HUES48 (cell line): Measurements from ENCODE around the gene SNRK.

Source experiments
- H3K27ac ChIP-seq: one replicate; pipeline ENCODE4 v1.7.0; 2013; ENCODE audit warnings: low read depth, low read length, inconsistent platforms
- H3K27me3 ChIP-seq: 2 replicates; pipeline ENCODE4 v1.6.1; 2013; ENCODE audit warnings: mild to moderate bottlenecking, low read length; ENCODE audit not compliant: control insufficient read depth, insufficient read depth
- H3K36me3 ChIP-seq: 2 replicates; pipeline ENCODE4 v1.6.1; 2013; ENCODE audit warnings: low read length; ENCODE audit not compliant: control insufficient read depth, insufficient read depth
- H3K4me1 ChIP-seq: 2 replicates; pipeline ENCODE4 v1.6.1; 2013; ENCODE audit warnings: mild to moderate bottlenecking, low read length; ENCODE audit not compliant: control insufficient read depth, insufficient read depth
- H3K4me3 ChIP-seq: 2 replicates; pipeline ENCODE4 v1.5.1; 2013; ENCODE audit warnings: mild to moderate bottlenecking, low read depth, low read length
- H3K9ac ChIP-seq: 2 replicates; pipeline ENCODE4 v1.6.1; 2013; ENCODE audit warnings: mild to moderate bottlenecking, low read depth, low read length, moderate library complexity
- H3K9me3 ChIP-seq: 2 replicates; pipeline ENCODE4 v1.6.1; 2013; ENCODE audit warnings: low read length; ENCODE audit not compliant: control insufficient read depth, insufficient read depth

Gene SNRK

DNA sequence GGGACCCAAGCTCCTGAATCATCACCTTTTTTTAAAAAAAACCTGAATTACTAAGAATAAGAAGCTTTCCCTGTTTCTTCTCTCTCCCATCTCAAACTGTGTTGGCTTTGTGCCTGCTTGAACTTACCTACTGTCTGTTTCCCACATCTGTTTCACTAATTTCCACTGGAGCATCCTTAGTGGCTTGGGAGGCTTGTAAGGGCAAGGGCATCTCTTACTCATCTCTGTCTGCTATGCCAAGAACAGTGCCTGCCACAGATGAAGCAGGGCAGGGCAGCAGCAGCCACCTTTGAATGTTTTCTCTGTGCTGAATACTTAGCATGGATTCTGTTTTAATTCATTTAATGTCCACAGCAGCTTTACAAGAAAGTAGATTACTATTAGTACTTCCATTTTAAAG lies 42.3 kb downstream of the SNRK start:
- Histone ChIP-seq H3K27me3 (no peaks in the 10 kb centered on the region), H3K27ac (no peak overlapping the region), H3K9ac (no peak overlapping the region), H3K36me3 (no peaks in the 10 kb centered on the region; the same call in 1 of the 2 replicates), H3K4me1 (peaks cover 11% of the 10 kb centered on the region), H3K9me3 (no peaks in the 10 kb centered on the region), H3K4me3 (no peak overlapping the region)

DNA sequence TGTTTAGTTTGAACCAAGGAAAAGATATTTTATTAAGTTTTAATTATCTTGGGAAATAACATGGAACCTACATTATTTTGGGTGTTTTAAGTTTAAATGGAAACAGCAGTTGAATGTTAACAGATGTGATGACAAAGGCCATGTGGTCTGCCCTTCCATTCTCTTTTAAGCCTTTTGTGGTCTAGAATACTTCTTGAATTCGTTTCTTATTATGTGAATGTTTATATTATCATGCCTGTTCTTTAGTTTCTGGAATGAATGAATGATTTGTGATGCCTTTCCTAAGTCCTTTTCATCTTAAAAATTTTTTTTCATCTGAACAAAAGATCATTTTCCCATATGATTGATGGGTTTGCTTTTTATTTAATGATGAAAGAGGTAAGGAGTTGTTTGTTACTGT lies 44.6 kb downstream of the SNRK start:
- H3K36me3 ChIP-seq, result peaks cover 4% of the 10 kb centered on the region; the same call in 1 of the 2 replicates
- H3K27ac ChIP-seq, result no peak overlapping the region
- H3K9me3 ChIP-seq, result peaks cover 8% of the 10 kb centered on the region; the same call in 1 of the 2 replicates
- H3K4me3 ChIP-seq, result no peak overlapping the region
- H3K4me1 ChIP-seq, result peaks cover 11% of the 10 kb centered on the region
- no peaks in the 10 kb centered on the region for H3K27me3 ChIP-seq
- no peak overlapping the region for H3K9ac ChIP-seq

GRCh38 chr3:43331381-43331780 lies 45.0 kb downstream of the SNRK start:
- Histone ChIP-seq H3K4me3 (no peak overlapping the region), H3K27me3 (no peaks in the 10 kb centered on the region), H3K9me3 (peaks cover 8% of the 10 kb centered on the region; the same call in 1 of the 2 replicates), H3K4me1 (peaks cover 11% of the 10 kb centered on the region), H3K9ac (no peak overlapping the region), H3K36me3 (peaks cover 4% of the 10 kb centered on the region; the same call in 1 of the 2 replicates), H3K27ac (no peak overlapping the region)

DNA sequence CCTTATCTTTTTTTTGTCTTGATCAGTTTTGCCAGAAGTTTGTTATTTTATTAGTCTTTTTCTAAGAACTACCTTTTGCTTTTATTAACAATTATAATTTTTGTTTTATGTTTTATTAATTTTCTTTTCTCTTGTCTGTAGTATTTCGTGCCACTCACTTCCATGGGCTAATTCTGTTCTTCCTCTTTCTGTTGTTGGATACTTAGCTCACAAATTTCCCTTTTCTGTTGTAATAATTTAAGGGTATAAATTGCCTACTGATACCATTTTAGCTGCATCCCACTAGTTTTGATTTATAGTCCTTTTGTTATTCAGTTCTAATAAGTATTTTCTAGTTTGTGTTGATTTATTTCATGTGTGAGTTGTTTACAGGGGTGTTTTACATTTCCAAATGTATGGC lies 48.6 kb downstream of the SNRK start:
- peaks cover 11% of the 10 kb centered on the region for H3K4me1 ChIP-seq
- no peak overlapping the region for H3K4me3 ChIP-seq
- H3K9ac ChIP-seq, result no peak overlapping the region
- H3K27me3 ChIP-seq, result no peaks in the 10 kb centered on the region
- H3K36me3 ChIP-seq, result peaks cover 22% of the 10 kb centered on the region
- H3K27ac ChIP-seq, result no peak overlapping the region
- H3K9me3 ChIP-seq, result peaks cover 28% of the 10 kb centered on the region

DNA sequence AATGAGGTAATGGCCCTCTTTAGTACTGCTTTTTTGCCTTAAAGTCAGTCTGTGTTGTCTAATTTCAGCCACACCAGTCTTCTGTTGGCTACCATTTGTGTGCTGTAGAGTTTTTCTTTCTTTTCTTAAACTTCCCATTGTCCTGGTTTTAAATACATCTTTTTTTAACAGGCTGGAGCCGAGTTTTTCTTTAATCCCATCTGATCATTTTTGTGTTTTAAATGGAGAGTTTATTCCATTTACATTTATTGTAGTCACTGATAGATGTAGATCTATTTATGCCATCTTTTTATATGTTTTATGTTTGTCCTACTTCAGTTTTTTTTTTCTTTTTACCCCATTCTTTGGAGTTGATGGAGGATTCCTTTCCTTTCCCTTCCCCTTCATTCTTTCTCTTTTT lies 49.5 kb downstream of the SNRK start:
- H3K36me3 ChIP-seq, result peaks cover 28% of the 10 kb centered on the region
- H3K9me3 ChIP-seq, result peaks cover 28% of the 10 kb centered on the region
- H3K4me1 ChIP-seq, result peaks cover 5% of the 10 kb centered on the region
- H3K4me3 ChIP-seq, result no peak overlapping the region
- no peak overlapping the region for H3K9ac ChIP-seq
- no peak overlapping the region for H3K27ac ChIP-seq
- no peaks in the 10 kb centered on the region for H3K27me3 ChIP-seq

GRCh38 chr3:43338295-43338694 lies 52.0 kb downstream of the SNRK start:
- H3K9me3 ChIP-seq, result peaks cover 28% of the 10 kb centered on the region
- H3K27me3 ChIP-seq, result no peaks in the 10 kb centered on the region
- no peak overlapping the region for H3K27ac ChIP-seq
- no peak overlapping the region for H3K9ac ChIP-seq
- peaks cover 36% of the 10 kb centered on the region for H3K36me3 ChIP-seq
- H3K4me1 ChIP-seq, result peaks cover 14% of the 10 kb centered on the region
- H3K4me3 ChIP-seq, result no peak overlapping the region

DNA sequence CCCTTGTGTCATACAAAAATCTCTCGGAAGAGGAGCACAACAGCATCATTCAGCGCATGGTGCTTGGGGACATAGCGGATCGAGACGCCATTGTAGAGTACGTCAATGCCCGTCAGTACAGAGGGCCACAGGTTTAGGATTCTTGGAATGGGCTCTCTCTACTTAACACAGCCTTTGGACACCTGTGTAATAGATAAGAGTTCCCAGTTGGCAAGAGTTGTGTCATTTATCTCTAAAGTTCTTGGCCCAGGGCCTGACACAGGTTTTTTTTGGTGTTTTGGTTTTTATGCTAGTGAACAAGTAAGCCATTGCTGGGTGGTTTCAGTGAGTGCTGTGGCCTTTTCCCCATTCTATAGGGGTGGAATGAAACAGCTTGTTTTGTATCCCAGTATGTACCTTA lies 54.1 kb downstream of the SNRK start:
- H3K36me3 ChIP-seq, result peaks cover 36% of the 10 kb centered on the region
- H3K9me3 ChIP-seq, result peaks cover 23% of the 10 kb centered on the region
- peaks cover 27% of the 10 kb centered on the region for H3K4me1 ChIP-seq
- no peaks in the 10 kb centered on the region for H3K27me3 ChIP-seq
- H3K4me3 ChIP-seq, result no peak overlapping the region
- H3K27ac ChIP-seq, result no peak overlapping the region
- no peak overlapping the region for H3K9ac ChIP-seq

DNA sequence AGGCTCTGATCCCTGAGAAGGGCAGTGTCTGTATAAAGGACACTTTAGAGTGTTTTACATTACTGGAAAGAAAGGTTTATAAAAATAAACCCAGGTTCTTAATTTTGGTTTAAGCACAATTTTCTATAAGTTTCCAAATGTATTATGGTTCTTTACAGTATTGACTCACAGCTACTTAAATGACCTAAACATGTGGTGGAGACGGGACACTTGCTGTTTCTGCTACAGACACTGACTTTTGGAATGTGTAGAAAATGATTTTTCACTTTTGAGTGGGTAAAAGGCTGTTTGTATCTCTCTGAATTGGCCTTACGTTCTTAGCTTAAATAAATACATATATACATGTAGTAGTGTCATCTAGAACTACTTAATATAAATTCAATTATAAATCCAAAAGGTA lies 55.4 kb downstream of the SNRK start:
- no peak overlapping the region for H3K4me3 ChIP-seq
- H3K9me3 ChIP-seq, result peaks cover 20% of the 10 kb centered on the region
- H3K9ac ChIP-seq, result no peak overlapping the region
- no peaks in the 10 kb centered on the region for H3K27me3 ChIP-seq
- H3K27ac ChIP-seq, result no peak overlapping the region
- peaks cover 37% of the 10 kb centered on the region for H3K36me3 ChIP-seq
- H3K4me1 ChIP-seq, result peaks cover 32% of the 10 kb centered on the region

DNA sequence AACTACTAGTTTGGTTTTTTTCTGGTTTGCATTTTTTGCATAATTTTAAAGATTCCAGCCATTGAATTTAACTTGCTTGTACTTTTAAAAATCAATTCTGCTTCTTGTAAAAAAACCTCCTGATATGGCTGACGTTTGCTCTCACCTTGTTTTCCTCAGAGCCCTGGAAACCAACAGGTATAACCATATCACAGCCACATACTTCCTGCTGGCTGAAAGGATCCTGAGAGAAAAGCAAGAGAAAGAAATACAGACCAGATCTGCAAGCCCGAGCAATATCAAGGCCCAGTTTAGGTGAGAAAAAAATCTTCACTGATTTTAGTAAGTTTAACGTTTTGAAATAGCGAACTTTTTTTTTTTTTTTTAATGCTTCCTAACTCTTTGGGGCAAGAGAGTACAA lies 56.8 kb downstream of the SNRK start:
- H3K4me1 ChIP-seq, result peaks cover 32% of the 10 kb centered on the region

GRCh38 chr3:43343815-43344214 lies 57.5 kb downstream of the SNRK start:
- H3K4me1 ChIP-seq, result peaks cover 32% of the 10 kb centered on the region
- H3K27ac ChIP-seq, result peak overlapping the region; percentile 54
- H3K9me3 ChIP-seq, result 0 out of 2 replicates have a peak, but pooled peaks cover 3% of the 10 kb centered on the region
- no peak overlapping the region for H3K4me3 ChIP-seq
- H3K9ac ChIP-seq, result no peak overlapping the region
- H3K27me3 ChIP-seq, result no peaks in the 10 kb centered on the region
- H3K36me3 ChIP-seq, result peaks cover 42% of the 10 kb centered on the region

More for the DNA sequence above, 56.8 kb downstream of the SNRK start:
- Histone ChIP-seq H3K27ac (peak overlapping the region; percentile 54), H3K4me3 (no peak overlapping the region), H3K36me3 (peaks cover 40% of the 10 kb centered on the region), H3K9me3 (peaks cover 10% of the 10 kb centered on the region), H3K27me3 (no peaks in the 10 kb centered on the region), H3K9ac (no peak overlapping the region)

GRCh38 chr3:43344520-43344919 lies 58.2 kb downstream of the SNRK start:
- Histone ChIP-seq H3K9me3 (no peaks in the 10 kb centered on the region), H3K4me1 (peaks cover 32% of the 10 kb centered on the region), H3K36me3 (peaks cover 42% of the 10 kb centered on the region), H3K27ac (no peak overlapping the region), H3K27me3 (no peaks in the 10 kb centered on the region), H3K4me3 (no peak overlapping the region), H3K9ac (no peak overlapping the region)

DNA sequence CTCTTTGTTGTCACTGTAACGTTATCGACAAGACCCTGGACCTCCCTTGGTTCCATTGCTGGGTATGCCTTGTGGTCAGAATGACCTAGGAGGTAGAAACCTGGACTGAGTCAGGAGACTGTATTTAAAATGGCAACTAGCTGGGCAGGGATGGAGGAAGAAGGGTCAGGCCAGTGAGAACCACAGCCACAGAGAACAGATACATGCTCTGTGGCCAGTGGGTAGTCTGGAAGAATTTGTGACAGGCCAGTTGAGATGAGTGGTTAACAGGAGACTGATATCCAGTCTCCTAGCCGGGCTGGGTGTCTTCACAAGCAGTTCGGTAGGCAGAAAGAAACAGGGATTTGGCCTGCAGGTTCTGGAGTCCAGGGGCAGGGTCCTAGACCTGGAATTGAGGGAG lies 58.9 kb downstream of the SNRK start:
- Histone ChIP-seq H3K27ac (no peak overlapping the region), H3K4me1 (peaks cover 32% of the 10 kb centered on the region), H3K36me3 (peaks cover 41% of the 10 kb centered on the region), H3K9me3 (no peaks in the 10 kb centered on the region), H3K27me3 (no peaks in the 10 kb centered on the region), H3K4me3 (no peak overlapping the region), H3K9ac (no peak overlapping the region)
